Right lobe of liver (tissue), 4 donors: ENCODE results near the gene LRRC2.

Source experiments
- POLR2A ChIP-seq: fragments of 450-650 bp; IDR thresholded peaks from one replicate; pipeline ENCODE4 v1.6.1; 2017; ENCODE audit warnings: antibody characterized with exemption, mild to moderate bottlenecking
- TF ChIP-seq, protein P1 (sequence below), 4 donors: fragments of 200-600 bp in 3 of 4; fragments of 450-650 bp in 1 of 4; IDR thresholded peaks; one replicate each; pipeline versions ENCODE4 v1.5.1 to v1.8.0; 2016 to 2022; ENCODE audit warnings: antibody characterized with exemption in 4 of 4, mild to moderate bottlenecking in 2 of 4
- donor health status: DM: no; HTN: no; CAD: no.
- donor health status: DM: no; HTN: no; CAD: no.
- donor health status: DM: no; HTN: yes; CAD: no.

DNA sequence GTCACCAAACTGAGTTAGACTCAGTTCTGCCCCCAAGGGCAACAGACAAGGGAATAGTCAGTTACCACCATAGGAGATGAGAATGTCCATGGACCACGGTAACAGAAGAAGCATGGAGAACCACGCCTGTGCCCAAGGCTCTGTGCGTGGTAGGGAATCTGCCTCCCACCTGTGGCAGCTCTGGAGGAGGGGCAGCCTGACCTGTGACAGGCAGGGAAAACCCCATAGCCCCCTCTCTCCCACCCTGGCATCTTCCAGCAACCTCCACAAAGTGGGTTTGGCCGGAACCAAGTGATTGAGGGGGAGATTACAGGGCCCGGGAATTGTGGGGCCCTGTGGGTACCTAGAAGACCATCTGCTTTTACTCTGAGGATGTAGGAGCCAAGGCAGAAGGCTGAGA lies 87.1 kb downstream of the LRRC2 start:
- TF ChIP-seq, protein P1, sequence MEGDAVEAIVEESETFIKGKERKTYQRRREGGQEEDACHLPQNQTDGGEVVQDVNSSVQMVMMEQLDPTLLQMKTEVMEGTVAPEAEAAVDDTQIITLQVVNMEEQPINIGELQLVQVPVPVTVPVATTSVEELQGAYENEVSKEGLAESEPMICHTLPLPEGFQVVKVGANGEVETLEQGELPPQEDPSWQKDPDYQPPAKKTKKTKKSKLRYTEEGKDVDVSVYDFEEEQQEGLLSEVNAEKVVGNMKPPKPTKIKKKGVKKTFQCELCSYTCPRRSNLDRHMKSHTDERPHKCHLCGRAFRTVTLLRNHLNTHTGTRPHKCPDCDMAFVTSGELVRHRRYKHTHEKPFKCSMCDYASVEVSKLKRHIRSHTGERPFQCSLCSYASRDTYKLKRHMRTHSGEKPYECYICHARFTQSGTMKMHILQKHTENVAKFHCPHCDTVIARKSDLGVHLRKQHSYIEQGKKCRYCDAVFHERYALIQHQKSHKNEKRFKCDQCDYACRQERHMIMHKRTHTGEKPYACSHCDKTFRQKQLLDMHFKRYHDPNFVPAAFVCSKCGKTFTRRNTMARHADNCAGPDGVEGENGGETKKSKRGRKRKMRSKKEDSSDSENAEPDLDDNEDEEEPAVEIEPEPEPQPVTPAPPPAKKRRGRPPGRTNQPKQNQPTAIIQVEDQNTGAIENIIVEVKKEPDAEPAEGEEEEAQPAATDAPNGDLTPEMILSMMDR (IDR thresholded peaks at IDR 0.05) = no peak
- TF ChIP-seq POLR2A = no peak
